T47D (cell line): ENCODE data around the gene ZNF582.

Experiments used
- DNase-seq, 2 experiments: peaks; one replicate each; pipeline versions ENCODE4 v3.0.0 to v3.0.0-alpha.2; 2011 to 2012; ENCODE audit warnings: low read depth in 1 of 2, low spot score in 1 of 2
- JUND ChIP-seq: IDR thresholded peaks from 2 replicates; pipeline ENCODE4 v1.6.1; 2012; ENCODE audit warnings: low read depth
- in situ Hi-C: cut with HindIII; loops from 2 replicates; pipeline ENCODE4 v1.10.0; 2016; ENCODE audit warnings: low sequenced_read_pairs, low pct_unique_long_range_greater_than_20kb

Gene ZNF582

GRCh38 chr19:56393119-56394012, at the start of gene ZNF582:
Gene ZNF582, minus strand, starts transcription at chr19:56393534. Its CDS starts 1,782 bp downstream, at chr19:56391752.
- in situ Hi-C loops, result no loop called here
- no peak for TF ChIP-seq JUND
- DNase-seq, result peak; percentile 84 to 97

- in situ Hi-C loops, result no loop called here
- DNase-seq, result no peak
- TF ChIP-seq JUND, result no peak
These were observed 48.0 kb upstream of the ZNF582 start for GRCh38 chr19:56441206-56441792.

- TF ChIP-seq JUND, result no peak
- in situ Hi-C loops, result no loop called here
- DNase-seq, result no peak
These were observed 30.6 kb upstream of the ZNF582 start for GRCh38 chr19:56423985-56424353.

GRCh38 chr19:56423276-56423984, 30.1 kb upstream of the ZNF582 start:
- no peak for TF ChIP-seq JUND
- in situ Hi-C loops, result no loop called here

GRCh38 chr19:56405062-56405461, 11.7 kb upstream of the ZNF582 start:
- no peak for DNase-seq
- no peak for TF ChIP-seq JUND
- in situ Hi-C loops, result no loop called here

More at GRCh38 chr19:56423276-56423984, 30.1 kb upstream of the ZNF582 start:
- no peak for DNase-seq

- TF ChIP-seq JUND, result no peak
- no peak for DNase-seq
- in situ Hi-C loops, result no loop called here
These were observed 11.3 kb upstream of the ZNF582 start for GRCh38 chr19:56404705-56405056.

- no peak for TF ChIP-seq JUND
- in situ Hi-C loops, result no loop called here
- DNase-seq, result peak; percentile 79 to 93
These were observed 10.7 kb upstream of the ZNF582 start, which contains the start of gene ZNF583 for GRCh38 chr19:56403764-56404704. Gene ZNF583, plus strand, starts transcription at chr19:56404332. Its CDS starts 2,783 bp downstream, at chr19:56407115.

GRCh38 chr19:56403261-56403660, 9.9 kb upstream of the ZNF582 start:
- in situ Hi-C loops, result no loop called here
- DNase-seq, result no peak
- TF ChIP-seq JUND, result no peak

GRCh38 chr19:56400485-56400884, 7.2 kb upstream of the ZNF582 start:
- no peak for DNase-seq
- in situ Hi-C loops, result no loop called here
- no peak for TF ChIP-seq JUND

- TF ChIP-seq JUND, result no peak
- DNase-seq, result no peak
- in situ Hi-C loops, result no loop called here
These were observed 5.5 kb upstream of the ZNF582 start for GRCh38 chr19:56398809-56399208.

GRCh38 chr19:56383826-56384605, 9.3 kb downstream of the ZNF582 start:
- in situ Hi-C loops, result no loop called here

More at GRCh38 chr19:56383826-56384605, 9.3 kb downstream of the ZNF582 start:
- no peak for DNase-seq
- TF ChIP-seq JUND, result no peak
